ENCODE measurements around the gene LCN1.
"Not testable (repeated sequence)": the region's sequence is repeated elsewhere in the genome, so short reads cannot be mapped to it uniquely, and the experiment has no call there.

Gene LCN1

DNA sequence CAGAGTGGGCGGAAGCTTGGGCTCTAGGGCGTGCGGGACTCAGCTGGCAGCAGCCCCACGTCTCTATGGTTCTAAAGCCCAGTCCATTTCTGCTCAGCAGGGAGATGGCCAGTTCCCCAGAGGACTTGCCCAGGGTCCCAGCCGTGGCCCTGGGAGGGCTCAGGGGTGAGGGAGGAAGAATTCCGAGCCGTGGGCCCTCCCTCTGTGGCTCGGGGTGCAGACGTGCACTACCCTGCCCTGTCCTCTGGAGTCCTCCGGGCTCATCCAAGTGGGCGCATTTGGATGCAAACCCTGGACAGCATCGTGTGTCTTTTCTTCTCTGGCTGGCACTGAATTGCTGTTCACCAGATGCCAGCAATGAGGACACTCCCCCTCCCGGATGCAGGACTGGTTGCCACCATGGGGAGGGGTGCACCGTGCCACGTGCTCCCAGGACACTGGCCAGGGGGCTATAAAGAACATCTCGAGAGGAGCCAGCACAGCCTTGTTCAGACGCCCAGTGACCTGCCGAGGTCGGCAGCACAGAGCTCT lies 24.5 kb downstream of the LCN1 start, which contains the start of gene OBP2A:
TSS of gene OBP2A (plus strand) at position 481 of the 531 bp plus-strand sequence. CDS start 55 bp downstream, outside the sequence.
- H3K4me1 ChIP-seq (ENCODE audit: control insufficient read depth, insufficient read depth, low read length, unreplicated experiment) = not testable (repeated sequence)

GRCh38 chr9:135546792-135547617 lies 25.8 kb downstream of the LCN1 start:
- not testable (repeated sequence) for H3K4me3 ChIP-seq (ENCODE audit: low read depth, low read length); H3K27ac ChIP-seq (ENCODE audit: low read depth, low read length); H3K79me2 ChIP-seq (ENCODE audit: control insufficient read depth, insufficient read depth, low read length, unreplicated experiment); H3K4me1 ChIP-seq (ENCODE audit: control insufficient read depth, insufficient read depth, low read length, unreplicated experiment); H3K36me3 ChIP-seq (ENCODE audit: insufficient read depth, low read length); H2AFZ ChIP-seq (ENCODE audit: low read length, unreplicated experiment)
- H3K27me3 ChIP-seq (ENCODE audit: insufficient read depth, low read length) = peaks cover 12% of the 10 kb centered on the region

More for the DNA sequence above, 24.5 kb downstream of the LCN1 start, which contains the start of gene OBP2A:
- not testable (repeated sequence) for H2AFZ ChIP-seq (ENCODE audit: low read length, unreplicated experiment); H3K27ac ChIP-seq (ENCODE audit: low read depth, low read length); H3K79me2 ChIP-seq (ENCODE audit: control insufficient read depth, insufficient read depth, low read length, unreplicated experiment); H3K4me3 ChIP-seq (ENCODE audit: low read depth, low read length); H3K36me3 ChIP-seq (ENCODE audit: insufficient read depth, low read length)
- peaks cover 24% of the 10 kb centered on the region for H3K27me3 ChIP-seq (ENCODE audit: insufficient read depth, low read length)

GRCh38 chr9:135547756-135548736 lies 26.8 kb downstream of the LCN1 start:
- Histone ChIP-seq H3K27me3 (ENCODE audit: insufficient read depth, low read length) (peaks cover 2% of the 10 kb centered on the region; the same call in 1 of the 2 replicates), H3K36me3 (ENCODE audit: insufficient read depth, low read length) (no peaks in the 10 kb centered on the region), H3K4me3 (ENCODE audit: low read depth, low read length) (no peak overlapping the region), H3K4me1 (ENCODE audit: control insufficient read depth, insufficient read depth, low read length, unreplicated experiment) (peaks cover 7% of the 10 kb centered on the region), H2AFZ (ENCODE audit: low read length, unreplicated experiment) (no peak overlapping the region), H3K27ac (ENCODE audit: low read depth, low read length) (no peak overlapping the region), H3K79me2 (ENCODE audit: control insufficient read depth, insufficient read depth, low read length, unreplicated experiment) (no peaks in the 10 kb centered on the region)

DNA sequence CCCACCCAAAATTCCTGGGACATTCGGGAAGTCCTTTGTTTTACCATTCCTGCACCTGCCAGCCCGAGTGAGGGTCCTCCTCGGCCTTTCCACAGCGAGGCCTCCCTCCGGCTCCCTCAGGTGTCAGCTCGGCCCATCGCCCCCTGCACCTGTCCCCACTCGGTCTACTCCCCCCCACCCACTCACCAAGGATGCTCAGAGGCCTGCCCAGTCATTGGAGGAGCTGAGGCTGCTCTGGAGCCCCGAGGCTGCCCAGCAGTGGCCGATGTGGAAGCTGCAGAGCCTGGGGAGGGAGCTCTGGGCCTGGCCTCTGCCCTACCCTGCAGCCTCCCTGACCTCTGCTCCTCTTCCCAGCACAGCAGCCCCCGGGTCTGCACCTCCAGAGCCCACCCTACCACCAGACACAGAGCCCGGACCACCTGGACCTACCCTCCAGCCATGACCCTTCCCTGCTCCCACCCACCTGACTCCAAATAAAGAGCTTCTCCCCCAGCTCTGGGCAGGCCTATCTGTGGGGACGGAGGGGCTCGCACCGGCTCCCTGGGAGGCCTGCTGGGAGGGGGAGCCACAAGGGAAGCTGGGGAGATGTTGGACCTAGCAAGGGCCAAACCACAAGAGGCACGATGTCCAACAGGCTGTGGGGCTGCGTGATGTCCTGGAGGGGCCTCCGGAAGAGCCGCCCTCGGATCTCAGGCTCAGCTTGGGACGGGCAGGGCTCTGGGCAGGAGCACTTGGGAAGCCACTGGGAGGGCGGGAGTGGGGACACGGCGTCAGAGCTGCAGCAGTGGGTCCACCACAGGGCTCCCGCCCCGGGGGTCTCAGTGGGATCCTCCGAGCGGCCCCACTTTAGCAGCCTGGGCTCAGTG lies 28.5 kb downstream of the LCN1 start:
- not testable (repeated sequence) for H3K36me3 ChIP-seq (ENCODE audit: insufficient read depth, low read length); H3K4me1 ChIP-seq (ENCODE audit: control insufficient read depth, insufficient read depth, low read length, unreplicated experiment); H3K27me3 ChIP-seq (ENCODE audit: insufficient read depth, low read length); H3K27ac ChIP-seq (ENCODE audit: low read depth, low read length); H3K4me3 ChIP-seq (ENCODE audit: low read depth, low read length); H2AFZ ChIP-seq (ENCODE audit: low read length, unreplicated experiment); H3K79me2 ChIP-seq (ENCODE audit: control insufficient read depth, insufficient read depth, low read length, unreplicated experiment)

DNA sequence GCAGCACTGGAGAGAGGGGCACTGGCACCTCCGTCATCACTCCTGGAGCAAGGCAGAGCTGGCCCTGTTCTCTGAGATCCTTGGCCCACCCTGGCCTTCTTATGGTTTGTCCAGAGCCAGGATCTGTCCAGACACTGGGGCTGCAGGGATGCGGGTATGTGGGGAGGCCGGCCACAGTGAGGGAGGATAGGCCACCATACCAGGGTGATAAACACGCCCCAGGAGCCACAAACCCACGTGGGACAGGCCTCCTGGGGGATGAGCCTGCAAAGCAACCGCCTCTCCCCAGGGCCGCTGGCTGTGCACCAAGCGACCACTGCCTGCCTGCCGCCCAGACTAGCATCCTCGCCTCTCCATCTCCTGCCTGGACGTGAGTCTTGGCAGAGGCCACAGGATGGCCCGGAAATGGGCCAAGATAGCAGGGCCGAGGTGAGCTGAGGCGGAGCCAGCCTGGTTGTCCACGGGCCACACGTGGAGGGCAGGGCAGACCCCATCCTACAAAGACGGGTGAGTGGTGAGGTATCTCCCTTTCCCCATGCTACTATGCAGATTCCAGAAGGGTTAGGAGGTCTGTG lies 29.2 kb downstream of the LCN1 start:
- H3K27ac ChIP-seq (ENCODE audit: low read depth, low read length) = no peak overlapping the region
- peaks cover 11% of the 10 kb centered on the region for H3K27me3 ChIP-seq (ENCODE audit: insufficient read depth, low read length)
- no peaks in the 10 kb centered on the region for H3K36me3 ChIP-seq (ENCODE audit: insufficient read depth, low read length)
- no peak overlapping the region for H2AFZ ChIP-seq (ENCODE audit: low read length, unreplicated experiment)
- H3K79me2 ChIP-seq (ENCODE audit: control insufficient read depth, insufficient read depth, low read length, unreplicated experiment) = no peaks in the 10 kb centered on the region
- no peaks in the 10 kb centered on the region for H3K4me1 ChIP-seq (ENCODE audit: control insufficient read depth, insufficient read depth, low read length, unreplicated experiment)
- no peak overlapping the region for H3K4me3 ChIP-seq (ENCODE audit: low read depth, low read length)

DNA sequence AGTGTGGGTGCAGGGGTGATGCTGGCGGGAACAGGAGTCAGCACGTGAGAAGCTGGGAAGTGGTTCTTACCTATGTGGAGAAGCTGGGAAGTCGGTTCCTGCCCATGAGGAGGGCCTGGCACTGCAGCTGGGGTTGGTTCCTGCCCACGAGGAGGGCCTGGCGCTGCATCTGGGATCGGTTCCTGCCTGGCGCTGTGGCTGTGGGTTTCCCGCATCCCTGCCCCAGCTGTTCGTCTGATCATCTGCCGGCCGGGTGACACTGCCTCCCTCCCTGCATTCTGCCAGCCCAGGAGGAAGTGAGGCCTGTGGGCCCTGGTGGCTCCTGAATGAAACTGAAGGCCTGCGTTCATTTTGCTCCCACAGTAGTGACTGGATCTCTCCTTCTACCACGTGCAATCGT lies 29.8 kb downstream of the LCN1 start:
- H3K27ac ChIP-seq (ENCODE audit: low read depth, low read length) = no peak overlapping the region
- H3K4me3 ChIP-seq (ENCODE audit: low read depth, low read length) = no peak overlapping the region
- no peaks in the 10 kb centered on the region for H3K79me2 ChIP-seq (ENCODE audit: control insufficient read depth, insufficient read depth, low read length, unreplicated experiment)
- H3K36me3 ChIP-seq (ENCODE audit: insufficient read depth, low read length) = no peaks in the 10 kb centered on the region
- no peak overlapping the region for H2AFZ ChIP-seq (ENCODE audit: low read length, unreplicated experiment)
- H3K27me3 ChIP-seq (ENCODE audit: insufficient read depth, low read length) = peaks cover 15% of the 10 kb centered on the region
- H3K4me1 ChIP-seq (ENCODE audit: control insufficient read depth, insufficient read depth, low read length, unreplicated experiment) = no peaks in the 10 kb centered on the region

GRCh38 chr9:135551456-135551855 lies 30.2 kb downstream of the LCN1 start:
- no peaks in the 10 kb centered on the region for H3K79me2 ChIP-seq (ENCODE audit: control insufficient read depth, insufficient read depth, low read length, unreplicated experiment)
- H3K4me1 ChIP-seq (ENCODE audit: control insufficient read depth, insufficient read depth, low read length, unreplicated experiment) = no peaks in the 10 kb centered on the region
- H3K27ac ChIP-seq (ENCODE audit: low read depth, low read length) = no peak overlapping the region
- peaks cover 18% of the 10 kb centered on the region for H3K27me3 ChIP-seq (ENCODE audit: insufficient read depth, low read length)
- H3K36me3 ChIP-seq (ENCODE audit: insufficient read depth, low read length) = no peaks in the 10 kb centered on the region
- H3K4me3 ChIP-seq (ENCODE audit: low read depth, low read length) = no peak overlapping the region
- no peak overlapping the region for H2AFZ ChIP-seq (ENCODE audit: low read length, unreplicated experiment)

DNA sequence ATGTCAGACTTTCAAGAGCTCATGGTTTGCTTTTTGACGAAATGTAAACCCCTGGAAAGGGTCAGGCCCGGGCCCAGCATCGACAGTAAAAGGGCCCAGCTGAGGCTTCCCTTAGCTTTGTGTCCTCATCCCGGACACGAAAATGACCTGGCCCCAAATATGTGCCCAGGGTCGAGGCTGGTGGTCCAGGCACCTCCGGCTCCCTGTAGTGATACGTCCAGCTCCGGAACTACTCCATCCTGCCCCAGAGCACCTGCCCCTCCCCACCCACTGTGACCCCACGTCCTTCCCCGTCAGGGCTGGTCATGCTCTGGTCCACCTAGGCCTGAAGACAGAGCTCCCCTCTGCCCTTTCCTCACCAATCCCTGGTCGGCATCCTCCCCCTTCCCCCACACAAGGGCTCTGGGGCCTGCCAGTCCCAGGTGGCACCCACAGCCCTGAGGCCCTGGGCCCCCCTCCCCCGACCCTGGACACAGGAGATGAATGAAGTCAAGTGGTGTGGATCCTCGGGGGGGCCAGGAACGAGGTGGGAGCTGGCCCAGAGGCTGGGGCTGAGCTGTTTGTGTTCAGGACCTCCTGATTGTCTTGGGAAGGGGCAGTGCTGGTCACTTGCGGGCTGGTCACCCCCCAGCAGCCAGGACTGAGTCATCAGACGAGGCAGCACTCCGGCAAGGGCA lies 30.9 kb downstream of the LCN1 start:
- Histone ChIP-seq H3K27ac (ENCODE audit: low read depth, low read length) (no peak overlapping the region), H2AFZ (ENCODE audit: low read length, unreplicated experiment) (no peak overlapping the region), H3K4me1 (ENCODE audit: control insufficient read depth, insufficient read depth, low read length, unreplicated experiment) (no peaks in the 10 kb centered on the region), H3K4me3 (ENCODE audit: low read depth, low read length) (no peak overlapping the region), H3K27me3 (ENCODE audit: insufficient read depth, low read length) (peaks cover 18% of the 10 kb centered on the region), H3K36me3 (ENCODE audit: insufficient read depth, low read length) (no peaks in the 10 kb centered on the region), H3K79me2 (ENCODE audit: control insufficient read depth, insufficient read depth, low read length, unreplicated experiment) (no peaks in the 10 kb centered on the region)

- H3K4me3 ChIP-seq (ENCODE audit: low read depth, low read length) = no peak overlapping the region
- H3K36me3 ChIP-seq (ENCODE audit: insufficient read depth, low read length) = no peaks in the 10 kb centered on the region
- H2AFZ ChIP-seq (ENCODE audit: low read length, unreplicated experiment) = no peak overlapping the region
- no peaks in the 10 kb centered on the region for H3K79me2 ChIP-seq (ENCODE audit: control insufficient read depth, insufficient read depth, low read length, unreplicated experiment)
- no peak overlapping the region for H3K27ac ChIP-seq (ENCODE audit: low read depth, low read length)
- H3K27me3 ChIP-seq (ENCODE audit: insufficient read depth, low read length) = peaks cover 18% of the 10 kb centered on the region
- H3K4me1 ChIP-seq (ENCODE audit: control insufficient read depth, insufficient read depth, low read length, unreplicated experiment) = no peaks in the 10 kb centered on the region
Measured at GRCh38 chr9:135552698-135553171, 31.5 kb downstream of the LCN1 start.
